ENCODE measurements around the gene CCDC201.

CCDC201 gene

DNA sequence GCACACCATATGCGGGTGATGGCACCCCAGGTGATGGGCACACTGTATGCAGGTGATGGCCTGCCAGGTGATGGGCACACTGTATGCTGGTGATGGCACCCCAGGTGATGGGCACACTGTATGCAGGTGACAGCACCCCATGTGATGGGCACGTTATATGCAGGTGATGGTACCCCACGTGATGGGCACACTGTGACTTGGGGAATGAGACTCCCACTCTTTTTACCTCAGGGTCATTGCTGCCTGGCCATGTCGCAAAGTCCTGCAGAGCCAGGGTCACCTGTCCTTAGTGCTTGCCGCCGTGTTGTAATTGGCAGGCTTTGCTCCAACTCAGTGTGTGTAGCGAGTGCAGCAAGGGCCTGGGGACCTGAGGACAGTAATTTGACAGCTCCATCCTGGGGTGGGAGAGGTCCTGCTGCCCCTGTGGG, 7.6 kb upstream of the CCDC201 start:
- TF ChIP-seq ZNF70 (CRISPR knock-in tag; IDR thresholded peaks at IDR 0.05) (no peak), ZC3H10 (CRISPR knock-in tag; IDR thresholded peaks at IDR 0.05) (no peak), OSR1 (CRISPR knock-in tag; IDR thresholded peaks at IDR 0.05) (no peak), ZNF565 (CRISPR knock-in tag; conservative IDR thresholded peaks at IDR 0.05; ENCODE audit: low read depth) (no peak), ZFP30 (CRISPR knock-in tag; IDR thresholded peaks at IDR 0.05) (no peak), CSDC2 (CRISPR knock-in tag; IDR thresholded peaks at IDR 0.05) (no peak), ISL1 (CRISPR knock-in tag; IDR thresholded peaks at IDR 0.05) (no peak)
- TF ChIP-seq, protein P1, sequence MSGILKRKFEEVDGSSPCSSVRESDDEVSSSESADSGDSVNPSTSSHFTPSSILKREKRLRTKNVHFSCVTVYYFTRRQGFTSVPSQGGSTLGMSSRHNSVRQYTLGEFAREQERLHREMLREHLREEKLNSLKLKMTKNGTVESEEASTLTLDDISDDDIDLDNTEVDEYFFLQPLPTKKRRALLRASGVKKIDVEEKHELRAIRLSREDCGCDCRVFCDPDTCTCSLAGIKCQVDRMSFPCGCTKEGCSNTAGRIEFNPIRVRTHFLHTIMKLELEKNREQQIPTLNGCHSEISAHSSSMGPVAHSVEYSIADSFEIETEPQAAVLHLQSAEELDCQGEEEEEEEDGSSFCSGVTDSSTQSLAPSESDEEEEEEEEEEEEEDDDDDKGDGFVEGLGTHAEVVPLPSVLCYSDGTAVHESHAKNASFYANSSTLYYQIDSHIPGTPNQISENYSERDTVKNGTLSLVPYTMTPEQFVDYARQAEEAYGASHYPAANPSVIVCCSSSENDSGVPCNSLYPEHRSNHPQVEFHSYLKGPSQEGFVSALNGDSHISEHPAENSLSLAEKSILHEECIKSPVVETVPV (CRISPR knock-in tag; IDR thresholded peaks at IDR 0.05): no peak
- TF ChIP-seq, protein P2, sequence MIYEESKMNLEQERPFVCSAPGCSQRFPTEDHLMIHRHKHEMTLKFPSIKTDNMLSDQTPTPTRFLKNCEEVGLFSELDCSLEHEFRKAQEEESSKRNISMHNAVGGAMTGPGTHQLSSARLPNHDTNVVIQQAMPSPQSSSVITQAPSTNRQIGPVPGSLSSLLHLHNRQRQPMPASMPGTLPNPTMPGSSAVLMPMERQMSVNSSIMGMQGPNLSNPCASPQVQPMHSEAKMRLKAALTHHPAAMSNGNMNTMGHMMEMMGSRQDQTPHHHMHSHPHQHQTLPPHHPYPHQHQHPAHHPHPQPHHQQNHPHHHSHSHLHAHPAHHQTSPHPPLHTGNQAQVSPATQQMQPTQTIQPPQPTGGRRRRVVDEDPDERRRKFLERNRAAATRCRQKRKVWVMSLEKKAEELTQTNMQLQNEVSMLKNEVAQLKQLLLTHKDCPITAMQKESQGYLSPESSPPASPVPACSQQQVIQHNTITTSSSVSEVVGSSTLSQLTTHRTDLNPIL (CRISPR knock-in tag; IDR thresholded peaks at IDR 0.05; ENCODE audit: low read depth): no peak
- TF ChIP-seq, protein P3, sequence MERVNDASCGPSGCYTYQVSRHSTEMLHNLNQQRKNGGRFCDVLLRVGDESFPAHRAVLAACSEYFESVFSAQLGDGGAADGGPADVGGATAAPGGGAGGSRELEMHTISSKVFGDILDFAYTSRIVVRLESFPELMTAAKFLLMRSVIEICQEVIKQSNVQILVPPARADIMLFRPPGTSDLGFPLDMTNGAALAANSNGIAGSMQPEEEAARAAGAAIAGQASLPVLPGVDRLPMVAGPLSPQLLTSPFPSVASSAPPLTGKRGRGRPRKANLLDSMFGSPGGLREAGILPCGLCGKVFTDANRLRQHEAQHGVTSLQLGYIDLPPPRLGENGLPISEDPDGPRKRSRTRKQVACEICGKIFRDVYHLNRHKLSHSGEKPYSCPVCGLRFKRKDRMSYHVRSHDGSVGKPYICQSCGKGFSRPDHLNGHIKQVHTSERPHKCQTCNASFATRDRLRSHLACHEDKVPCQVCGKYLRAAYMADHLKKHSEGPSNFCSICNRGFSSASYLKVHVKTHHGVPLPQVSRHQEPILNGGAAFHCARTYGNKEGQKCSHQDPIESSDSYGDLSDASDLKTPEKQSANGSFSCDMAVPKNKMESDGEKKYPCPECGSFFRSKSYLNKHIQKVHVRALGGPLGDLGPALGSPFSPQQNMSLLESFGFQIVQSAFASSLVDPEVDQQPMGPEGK (CRISPR knock-in tag; IDR thresholded peaks at IDR 0.05; ENCODE audit: borderline replicate concordance): no peak
- ATAC-seq: no peak

DNA sequence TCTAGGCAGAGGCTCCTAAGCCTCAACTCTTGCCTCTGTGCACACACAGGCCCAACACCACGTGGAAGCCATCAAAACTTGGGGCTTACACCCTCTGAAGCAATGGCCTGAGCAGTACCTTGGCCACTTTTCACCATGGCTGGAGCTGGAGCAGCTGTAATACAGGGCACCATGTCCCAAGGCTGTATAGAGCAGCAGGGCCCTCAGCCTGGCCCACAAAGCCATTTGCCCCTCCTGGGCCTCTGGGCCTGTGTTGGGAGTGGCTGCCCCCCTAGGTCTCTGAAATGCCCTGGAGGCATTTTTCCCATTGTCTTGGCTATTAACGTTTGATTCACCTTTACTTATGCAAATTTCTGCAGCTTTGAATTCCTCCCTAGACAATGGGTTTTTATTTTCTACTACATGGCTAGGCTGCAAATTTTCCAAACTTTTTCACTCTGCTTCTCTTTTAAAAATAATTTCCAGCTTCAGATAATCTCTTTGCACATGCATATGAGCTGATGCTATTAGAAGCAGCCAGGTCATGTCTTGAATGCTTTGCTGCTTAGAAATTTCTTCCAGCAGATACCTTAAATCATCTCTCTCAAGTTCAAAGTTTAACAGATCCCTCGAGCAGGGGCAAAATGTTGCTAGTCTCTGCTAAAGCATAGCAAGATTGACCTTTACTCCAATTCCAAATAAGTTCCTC, 5.7 kb upstream of the CCDC201 start:
- ATAC-seq: no peak
- TF ChIP-seq, protein P4, sequence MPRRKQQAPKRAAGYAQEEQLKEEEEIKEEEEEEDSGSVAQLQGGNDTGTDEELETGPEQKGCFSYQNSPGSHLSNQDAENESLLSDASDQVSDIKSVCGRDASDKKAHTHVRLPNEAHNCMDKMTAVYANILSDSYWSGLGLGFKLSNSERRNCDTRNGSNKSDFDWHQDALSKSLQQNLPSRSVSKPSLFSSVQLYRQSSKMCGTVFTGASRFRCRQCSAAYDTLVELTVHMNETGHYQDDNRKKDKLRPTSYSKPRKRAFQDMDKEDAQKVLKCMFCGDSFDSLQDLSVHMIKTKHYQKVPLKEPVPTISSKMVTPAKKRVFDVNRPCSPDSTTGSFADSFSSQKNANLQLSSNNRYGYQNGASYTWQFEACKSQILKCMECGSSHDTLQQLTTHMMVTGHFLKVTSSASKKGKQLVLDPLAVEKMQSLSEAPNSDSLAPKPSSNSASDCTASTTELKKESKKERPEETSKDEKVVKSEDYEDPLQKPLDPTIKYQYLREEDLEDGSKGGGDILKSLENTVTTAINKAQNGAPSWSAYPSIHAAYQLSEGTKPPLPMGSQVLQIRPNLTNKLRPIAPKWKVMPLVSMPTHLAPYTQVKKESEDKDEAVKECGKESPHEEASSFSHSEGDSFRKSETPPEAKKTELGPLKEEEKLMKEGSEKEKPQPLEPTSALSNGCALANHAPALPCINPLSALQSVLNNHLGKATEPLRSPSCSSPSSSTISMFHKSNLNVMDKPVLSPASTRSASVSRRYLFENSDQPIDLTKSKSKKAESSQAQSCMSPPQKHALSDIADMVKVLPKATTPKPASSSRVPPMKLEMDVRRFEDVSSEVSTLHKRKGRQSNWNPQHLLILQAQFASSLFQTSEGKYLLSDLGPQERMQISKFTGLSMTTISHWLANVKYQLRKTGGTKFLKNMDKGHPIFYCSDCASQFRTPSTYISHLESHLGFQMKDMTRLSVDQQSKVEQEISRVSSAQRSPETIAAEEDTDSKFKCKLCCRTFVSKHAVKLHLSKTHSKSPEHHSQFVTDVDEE (CRISPR knock-in tag; IDR thresholded peaks at IDR 0.05): no peak
- TF ChIP-seq OSR1 (CRISPR knock-in tag; IDR thresholded peaks at IDR 0.05) (no peak), ZFP3 (CRISPR knock-in tag; IDR thresholded peaks at IDR 0.05) (no peak), ZNF8 (CRISPR knock-in tag; IDR thresholded peaks at IDR 0.05) (no peak), RARB (CRISPR knock-in tag; IDR thresholded peaks at IDR 0.05) (no peak), ZC3H10 (CRISPR knock-in tag; IDR thresholded peaks at IDR 0.05) (no peak), ISL1 (CRISPR knock-in tag; IDR thresholded peaks at IDR 0.05) (no peak), TOX (CRISPR knock-in tag; IDR thresholded peaks at IDR 0.05; ENCODE audit: borderline replicate concordance) (no peak), PPARA (CRISPR knock-in tag; IDR thresholded peaks at IDR 0.05; ENCODE audit: borderline replicate concordance) (no peak), GLIS3 (CRISPR knock-in tag; IDR thresholded peaks at IDR 0.05) (no peak), SNAI2 (CRISPR knock-in tag; IDR thresholded peaks at IDR 0.05) (no peak), TCF4 (CRISPR knock-in tag; IDR thresholded peaks at IDR 0.05; ENCODE audit: borderline replicate concordance) (no peak)
- TF ChIP-seq, protein P5, sequence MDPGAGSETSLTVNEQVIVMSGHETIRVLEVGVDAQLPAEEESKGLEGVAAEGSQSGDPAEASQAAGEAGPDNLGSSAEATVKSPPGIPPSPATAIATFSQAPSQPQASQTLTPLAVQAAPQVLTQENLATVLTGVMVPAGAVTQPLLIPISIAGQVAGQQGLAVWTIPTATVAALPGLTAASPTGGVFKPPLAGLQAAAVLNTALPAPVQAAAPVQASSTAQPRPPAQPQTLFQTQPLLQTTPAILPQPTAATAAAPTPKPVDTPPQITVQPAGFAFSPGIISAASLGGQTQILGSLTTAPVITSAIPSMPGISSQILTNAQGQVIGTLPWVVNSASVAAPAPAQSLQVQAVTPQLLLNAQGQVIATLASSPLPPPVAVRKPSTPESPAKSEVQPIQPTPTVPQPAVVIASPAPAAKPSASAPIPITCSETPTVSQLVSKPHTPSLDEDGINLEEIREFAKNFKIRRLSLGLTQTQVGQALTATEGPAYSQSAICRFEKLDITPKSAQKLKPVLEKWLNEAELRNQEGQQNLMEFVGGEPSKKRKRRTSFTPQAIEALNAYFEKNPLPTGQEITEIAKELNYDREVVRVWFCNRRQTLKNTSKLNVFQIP (CRISPR knock-in tag; IDR thresholded peaks at IDR 0.05; ENCODE audit: borderline replicate concordance, low read depth): no peak
- TF ChIP-seq, protein P3 (CRISPR knock-in tag; IDR thresholded peaks at IDR 0.05; ENCODE audit: borderline replicate concordance): no peak
